Fibroblast of the conjunctiva (primary cell): ENCODE results near the gene POMT2.

ENCODE experiments used
- DNase-seq: peaks from one replicate; pipeline ENCODE4 v3.0.0-alpha.2; 2010; ENCODE audit warnings: low read depth

POMT2 gene

GRCh38 chr14:77267937-77268699 lies 52.6 kb downstream of the POMT2 start:
- no peak for DNase-seq

- DNase-seq, result no peak
Observed at GRCh38 chr14:77266336-77266735, 54.3 kb downstream of the POMT2 start.

- DNase-seq, result no peak
Observed at GRCh38 chr14:77265561-77266335, 54.9 kb downstream of the POMT2 start.

GRCh38 chr14:77265187-77265515 lies 55.5 kb downstream of the POMT2 start:
- DNase-seq, result no peak

- DNase-seq, result no peak
Observed at GRCh38 chr14:77264466-77265186, 56.1 kb downstream of the POMT2 start.

GRCh38 chr14:77260631-77261030 lies 60.1 kb downstream of the POMT2 start:
- no peak for DNase-seq

GRCh38 chr14:77260199-77260598 lies 60.5 kb downstream of the POMT2 start:
- no peak for DNase-seq

GRCh38 chr14:77259025-77259715 lies 61.5 kb downstream of the POMT2 start:
- DNase-seq, result no peak

- no peak for DNase-seq
Observed at GRCh38 chr14:77258566-77258965, 62.1 kb downstream of the POMT2 start.

GRCh38 chr14:77257700-77258099 lies 63.0 kb downstream of the POMT2 start:
- DNase-seq, result no peak

- DNase-seq, result no peak
Observed at GRCh38 chr14:77256694-77257093, 64.0 kb downstream of the POMT2 start.

GRCh38 chr14:77253333-77254190 lies 67.1 kb downstream of the POMT2 start:
- no peak for DNase-seq

GRCh38 chr14:77251870-77252269 lies 68.8 kb downstream of the POMT2 start:
- no peak for DNase-seq

- DNase-seq, result no peak
Observed at GRCh38 chr14:77250927-77251326, 69.8 kb downstream of the POMT2 start.

- no peak for DNase-seq
Observed at GRCh38 chr14:77249286-77249685, 71.4 kb downstream of the POMT2 start.

- no peak for DNase-seq
Observed at GRCh38 chr14:77248666-77249065, 72.0 kb downstream of the POMT2 start.

- no peak for DNase-seq
Observed at GRCh38 chr14:77246784-77247183, 73.9 kb downstream of the POMT2 start.

GRCh38 chr14:77245820-77246219 lies 74.9 kb downstream of the POMT2 start:
- DNase-seq, result no peak

GRCh38 chr14:77243853-77244252 lies 76.8 kb downstream of the POMT2 start:
- no peak for DNase-seq

- DNase-seq, result no peak
Observed at GRCh38 chr14:77242752-77243151, 77.9 kb downstream of the POMT2 start.

- DNase-seq, result no peak
Observed at GRCh38 chr14:77241955-77242354, 78.7 kb downstream of the POMT2 start.
